Activated effector memory CD4-positive, alpha-beta T cell treated with Interleukin-2 at 50 U/mL for 16 hours (primary cell): Measurements from ENCODE around the gene FRMD6.

ENCODE experiments used
- DNase-seq: peaks from one replicate; pipeline ENCODE4 v3.0.0-alpha.2; 2020

FRMD6 gene

DNA sequence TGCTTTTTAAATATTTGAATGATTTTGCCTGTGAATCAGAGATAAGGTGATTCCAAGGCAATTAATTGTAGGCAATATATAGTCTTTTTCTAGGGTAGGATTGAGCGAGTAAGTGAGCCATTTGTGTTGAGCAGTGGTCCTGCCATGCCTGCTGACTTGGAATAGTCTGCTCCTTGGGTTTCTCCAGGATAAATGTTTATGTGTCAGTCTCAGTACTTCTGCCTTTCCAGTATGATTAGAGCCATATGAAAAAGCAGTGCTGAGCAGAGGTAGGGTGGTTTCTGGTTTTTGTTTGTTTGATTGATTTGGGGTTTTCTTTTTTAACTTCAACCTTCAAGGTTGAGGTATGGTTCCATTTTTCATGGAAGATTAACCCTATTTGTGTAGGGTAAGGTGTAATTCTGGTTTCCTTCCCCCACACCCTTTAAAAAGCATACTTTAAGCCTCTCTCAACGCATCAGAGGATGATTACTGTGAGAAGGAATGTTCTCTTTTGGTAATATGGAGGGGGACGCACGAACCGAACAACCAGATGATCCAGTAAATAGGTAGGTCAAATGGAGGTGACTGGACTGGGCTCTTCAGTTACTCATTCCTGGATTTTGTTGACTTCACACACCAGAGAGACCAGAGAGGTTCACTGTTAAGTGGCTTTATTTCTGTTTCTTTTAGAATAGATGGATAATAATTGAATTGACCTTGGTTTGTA is 22.7 kb downstream of the FRMD6 start:
- DNase-seq, result no peak

DNA sequence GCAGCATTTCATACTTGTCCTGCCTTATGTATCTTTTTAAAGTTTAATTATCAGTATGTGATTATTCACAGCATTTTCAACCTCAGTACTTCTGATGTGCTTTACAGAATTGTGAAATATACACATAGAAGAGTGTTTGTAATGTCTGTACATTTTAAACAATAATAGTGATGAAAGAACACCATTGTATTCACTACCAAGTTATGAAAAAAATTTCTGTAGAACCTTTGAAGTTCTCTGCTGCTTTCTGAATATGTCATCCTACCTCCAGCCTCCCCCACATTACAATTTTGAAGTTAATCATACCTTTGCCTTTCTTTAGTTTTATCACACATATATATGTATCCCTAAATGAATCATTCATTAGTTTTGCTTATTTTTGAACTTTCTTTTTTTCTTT is 24.8 kb downstream of the FRMD6 start:
- DNase-seq, result no peak

DNA sequence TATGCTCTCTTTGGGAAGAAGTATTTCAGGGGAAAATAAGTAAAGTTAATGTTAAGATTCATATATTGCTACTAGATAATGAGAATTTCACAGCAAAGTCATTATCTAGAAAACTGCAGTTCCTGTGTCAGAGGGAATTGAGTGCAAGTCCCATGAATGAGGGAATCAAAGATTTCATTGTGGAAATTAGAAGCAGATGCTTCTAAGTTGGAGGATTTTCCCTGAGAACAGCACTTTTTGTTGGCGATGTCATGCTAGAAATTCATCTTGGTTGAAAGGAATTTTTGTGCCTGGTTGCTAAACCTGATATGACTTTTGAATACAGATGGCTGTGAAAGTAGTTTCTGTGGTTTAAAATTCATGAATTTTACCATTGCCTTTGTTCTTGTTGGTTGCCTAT is 25.6 kb downstream of the FRMD6 start:
- DNase-seq, result no peak

DNA sequence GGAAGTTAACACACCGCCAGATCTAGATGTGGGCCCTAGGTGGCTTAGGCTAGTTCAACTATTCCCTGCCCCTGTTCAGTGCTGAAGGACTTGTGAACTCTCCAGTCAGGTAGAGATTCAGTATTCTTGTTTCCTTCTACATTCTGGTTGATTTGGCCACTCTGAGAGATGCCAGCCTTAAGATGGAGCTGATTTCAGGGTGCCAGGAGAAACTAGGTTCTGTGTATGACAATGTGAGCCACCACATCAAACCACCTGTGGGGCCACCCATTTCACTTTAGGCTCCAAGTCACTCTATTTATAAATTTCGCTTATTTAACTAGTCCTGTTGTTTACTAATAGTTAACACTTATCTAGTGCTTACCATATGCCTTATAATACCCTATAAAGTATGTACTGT is 26.0 kb downstream of the FRMD6 start:
- no peak for DNase-seq

DNA sequence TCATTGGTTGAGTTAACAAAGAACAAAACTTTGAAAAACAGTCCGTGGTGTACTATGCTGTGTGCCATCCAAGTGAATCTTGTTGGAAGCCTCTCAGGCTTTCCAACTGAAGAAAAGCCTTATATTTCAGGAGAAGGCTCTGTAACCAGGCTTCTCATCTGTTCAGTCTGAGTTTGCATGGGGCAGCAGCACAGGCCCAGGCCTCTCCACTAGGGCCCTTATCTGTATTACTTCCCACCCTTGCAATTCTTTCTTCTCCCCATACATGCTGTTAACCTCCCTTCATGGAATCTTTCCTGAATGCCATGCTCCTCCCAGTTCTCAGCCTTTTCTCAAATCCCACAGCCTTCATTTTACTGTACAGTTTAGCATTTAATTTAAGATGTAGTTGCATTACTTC is 28.3 kb downstream of the FRMD6 start:
- no peak for DNase-seq

DNA sequence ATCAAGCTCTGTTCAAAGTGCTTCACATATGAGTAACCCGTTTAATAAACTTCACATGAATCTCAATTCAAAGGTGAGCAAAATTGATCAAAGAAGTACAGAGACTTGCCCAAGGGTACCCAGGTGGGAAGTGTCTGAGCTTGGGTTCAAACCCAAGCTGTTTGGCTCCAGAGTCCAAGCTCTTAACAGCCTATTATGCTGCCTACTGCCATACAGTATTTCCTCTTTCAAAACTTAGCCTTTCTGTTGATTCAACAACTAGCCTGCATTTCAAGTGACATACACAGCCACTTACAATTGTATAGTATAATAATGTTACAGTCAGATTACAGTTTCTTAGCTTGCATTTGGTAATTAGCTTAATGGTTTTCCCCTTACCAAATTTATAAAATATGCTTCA is 29.7 kb downstream of the FRMD6 start:
- no peak for DNase-seq

DNA sequence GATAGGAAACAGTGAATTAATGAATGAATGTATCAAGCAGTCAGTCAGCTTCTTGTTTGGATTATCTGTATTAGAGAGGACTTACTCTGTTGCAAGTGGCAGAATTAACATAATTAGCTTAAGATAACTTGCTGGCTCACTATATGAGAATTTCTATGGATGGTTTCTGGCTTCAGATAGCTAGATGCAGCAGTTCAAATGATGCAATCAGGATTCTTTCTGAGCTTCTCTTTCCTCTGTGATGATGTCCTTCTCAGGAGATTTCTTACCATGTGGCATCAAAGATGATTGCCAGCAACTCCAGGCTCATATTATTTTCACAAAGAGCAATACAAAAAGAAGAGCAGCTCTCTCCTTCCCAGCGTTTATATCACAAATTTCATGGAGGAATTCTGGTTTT is 30.7 kb downstream of the FRMD6 start:
- no peak for DNase-seq

DNA sequence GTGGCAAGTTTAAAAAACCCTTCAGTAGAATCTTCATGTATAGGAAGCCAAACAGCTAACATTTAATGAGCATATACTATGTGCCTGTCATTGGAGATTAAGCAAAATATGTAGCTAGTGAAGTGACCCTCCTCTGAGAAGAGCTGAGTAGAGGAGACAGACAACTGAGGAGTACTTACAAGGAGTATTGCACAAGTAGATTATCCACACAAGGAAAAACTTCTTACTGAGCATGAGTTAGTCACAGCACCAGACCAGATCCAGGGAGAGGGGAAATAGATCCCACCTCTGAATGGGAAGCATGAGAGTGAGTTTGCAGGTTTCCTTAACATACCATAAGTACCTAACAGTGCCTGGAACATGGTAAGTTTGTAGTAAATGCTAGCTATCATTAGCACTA is 33.0 kb downstream of the FRMD6 start:
- no peak for DNase-seq

DNA sequence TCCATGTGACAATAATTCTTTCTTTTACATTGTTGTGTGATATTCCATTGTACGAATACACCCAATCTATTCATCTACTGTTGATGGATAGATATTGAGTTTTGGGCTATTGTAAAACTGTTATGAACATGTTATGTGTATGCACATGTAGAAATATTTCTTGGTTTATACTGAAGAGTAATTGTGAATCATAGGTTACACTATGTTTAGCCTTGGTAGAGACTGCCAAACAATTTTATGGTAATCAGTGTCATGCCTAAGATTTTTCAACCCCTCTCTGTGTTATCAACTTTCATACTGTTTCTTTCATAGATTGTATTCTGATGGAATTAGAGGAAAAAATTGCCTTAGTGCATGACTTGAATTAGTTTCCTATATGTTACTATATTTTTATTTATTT is 39.5 kb downstream of the FRMD6 start:
- DNase-seq, result no peak

DNA sequence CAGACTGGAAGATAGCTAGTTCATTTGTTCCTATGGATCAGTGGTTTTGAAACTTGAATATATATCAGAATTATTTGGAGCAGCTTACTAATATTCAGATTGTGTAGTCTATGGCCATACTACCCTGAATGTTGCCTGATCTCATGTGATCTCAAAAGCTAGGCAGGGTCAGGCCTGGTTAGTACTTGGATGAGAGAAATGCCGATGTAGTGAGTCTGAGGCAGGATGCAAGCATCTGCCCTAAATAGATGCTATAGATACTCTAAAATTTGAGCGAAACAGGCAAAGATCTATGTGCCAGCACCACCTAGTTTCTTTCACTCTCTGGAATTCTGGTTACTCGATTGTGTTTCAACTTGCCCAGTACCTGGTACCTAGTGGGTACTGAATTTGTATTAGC is 40.9 kb downstream of the FRMD6 start:
- no peak for DNase-seq

DNA sequence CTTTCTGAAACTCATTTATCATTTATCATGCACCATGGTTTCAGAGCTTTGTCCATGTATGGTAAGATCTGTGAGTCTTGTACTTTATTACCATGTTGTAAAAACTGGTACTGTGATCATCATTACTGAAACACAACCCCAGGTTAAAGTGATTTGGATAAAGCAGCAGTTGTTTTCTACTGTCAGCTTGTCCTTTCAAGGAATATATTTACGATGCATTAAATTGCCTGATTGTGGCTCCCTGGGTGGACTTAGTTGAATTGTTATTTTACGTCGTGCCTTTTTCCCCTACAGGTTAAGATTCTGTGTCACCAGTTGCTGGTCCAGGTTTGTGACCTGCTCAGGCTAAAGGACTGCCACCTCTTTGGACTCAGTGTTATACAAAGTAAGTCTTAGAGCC is 46.1 kb downstream of the FRMD6 start:
- no peak for DNase-seq

DNA sequence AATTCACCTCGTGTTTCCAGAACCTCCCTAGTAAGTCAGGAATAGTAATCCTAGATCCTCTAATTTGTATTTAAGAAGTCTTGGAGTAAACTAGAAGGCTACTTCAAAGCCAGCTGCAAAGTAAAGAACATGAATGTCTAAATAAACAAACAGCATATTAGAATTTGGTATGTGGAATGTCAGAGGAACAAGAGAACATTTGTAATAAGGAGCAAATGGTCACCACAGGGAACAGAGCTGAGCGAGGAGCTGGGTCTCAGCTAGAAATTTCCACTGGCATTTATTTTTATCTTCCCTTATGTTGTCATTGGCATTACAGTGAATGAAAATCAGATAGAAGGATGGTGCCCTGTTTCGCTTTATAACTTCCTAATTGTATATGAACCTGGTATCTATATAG is 50.2 kb downstream of the FRMD6 start:
- no peak for DNase-seq

DNA sequence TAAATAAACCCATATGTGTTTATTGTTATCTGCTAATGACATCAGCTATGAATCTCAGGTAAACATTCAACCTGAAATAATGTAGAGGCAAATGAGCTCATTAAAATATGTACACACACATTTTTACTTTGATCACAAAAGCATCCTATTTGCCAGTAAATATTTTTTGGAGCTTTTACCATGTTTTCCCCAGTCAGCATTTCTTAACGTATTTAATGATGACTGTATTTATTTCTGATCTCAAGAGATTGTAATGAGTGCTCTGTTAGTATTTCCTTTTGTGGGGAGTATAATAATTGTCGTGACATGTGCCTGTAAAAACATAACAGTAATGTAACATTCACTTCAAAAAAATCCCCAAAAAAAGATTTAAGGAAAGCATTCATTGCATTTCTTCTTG is 52.1 kb downstream of the FRMD6 start:
- no peak for DNase-seq

DNA sequence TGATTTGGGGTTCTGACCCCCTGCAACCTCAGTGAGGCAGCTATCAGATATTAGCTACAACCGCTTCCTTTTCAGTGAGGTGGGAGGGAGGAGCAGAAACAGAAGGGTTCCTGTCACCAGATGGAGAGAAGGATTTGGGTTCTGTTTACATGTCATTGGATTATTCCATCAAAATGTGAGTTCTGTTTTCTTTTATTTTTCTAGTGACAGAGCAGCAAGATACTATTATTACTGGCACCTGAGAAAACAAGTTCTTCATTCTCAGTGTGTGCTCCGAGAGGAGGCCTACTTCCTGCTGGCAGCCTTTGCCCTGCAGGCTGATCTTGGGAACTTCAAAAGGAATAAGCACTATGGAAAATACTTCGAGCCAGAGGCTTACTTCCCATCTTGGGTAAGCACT is 52.8 kb downstream of the FRMD6 start:
- no peak for DNase-seq

DNA sequence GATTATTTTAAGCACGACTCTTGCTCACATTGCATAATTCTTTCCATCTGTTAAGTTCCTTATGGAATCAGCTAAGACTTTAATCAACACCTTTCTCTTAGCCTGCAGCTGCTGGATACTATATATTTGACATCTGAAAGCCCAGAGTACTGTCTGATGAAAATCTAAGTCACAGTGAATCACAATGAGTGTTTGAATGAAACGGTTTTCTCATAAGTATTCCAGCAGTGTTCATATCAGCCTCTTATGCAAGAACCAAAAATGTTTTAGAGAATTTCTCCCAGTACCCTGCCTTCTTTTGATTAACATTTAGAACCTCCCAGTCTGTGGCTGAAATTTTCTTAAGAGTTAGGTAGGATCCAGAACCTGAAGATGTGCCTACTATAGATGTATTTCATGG is 55.6 kb downstream of the FRMD6 start:
- DNase-seq, result no peak

DNA sequence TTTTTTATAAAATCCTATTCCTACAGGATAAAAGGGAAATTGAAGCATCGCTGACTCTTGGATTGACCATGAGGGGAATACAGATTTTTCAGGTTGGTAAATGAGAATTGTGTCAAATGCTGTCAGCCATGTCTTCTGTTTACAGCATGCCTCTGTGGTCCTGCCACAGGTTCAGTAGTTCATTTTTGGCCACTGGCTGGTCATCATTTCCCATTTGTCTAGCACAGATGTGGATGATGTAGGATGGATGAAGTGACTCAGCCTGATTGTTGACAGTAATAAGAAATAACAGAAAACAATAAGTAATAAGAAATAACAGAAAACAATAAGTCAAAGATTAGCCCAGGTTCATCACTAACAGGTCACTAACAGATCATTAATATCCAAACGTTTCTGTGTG is 59.8 kb downstream of the FRMD6 start:
- no peak for DNase-seq

DNA sequence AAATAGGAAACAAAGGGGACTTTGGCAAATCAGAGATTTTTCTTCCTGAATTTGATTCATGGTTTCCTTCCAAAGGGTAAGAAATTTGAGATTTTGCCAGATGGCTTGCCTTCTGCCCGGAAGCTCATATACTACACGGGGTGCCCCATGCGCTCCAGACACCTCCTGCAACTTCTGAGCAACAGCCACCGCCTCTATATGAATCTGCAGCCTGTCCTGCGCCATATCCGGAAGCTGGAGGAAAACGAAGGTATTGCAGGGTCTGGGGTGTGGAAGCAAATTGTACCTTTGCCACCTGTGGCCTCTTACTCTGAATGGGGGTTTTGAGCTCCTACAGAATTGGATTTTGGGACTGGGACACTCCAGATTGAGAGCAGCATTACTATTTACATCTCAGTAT is 63.5 kb downstream of the FRMD6 start:
- no peak for DNase-seq

DNA sequence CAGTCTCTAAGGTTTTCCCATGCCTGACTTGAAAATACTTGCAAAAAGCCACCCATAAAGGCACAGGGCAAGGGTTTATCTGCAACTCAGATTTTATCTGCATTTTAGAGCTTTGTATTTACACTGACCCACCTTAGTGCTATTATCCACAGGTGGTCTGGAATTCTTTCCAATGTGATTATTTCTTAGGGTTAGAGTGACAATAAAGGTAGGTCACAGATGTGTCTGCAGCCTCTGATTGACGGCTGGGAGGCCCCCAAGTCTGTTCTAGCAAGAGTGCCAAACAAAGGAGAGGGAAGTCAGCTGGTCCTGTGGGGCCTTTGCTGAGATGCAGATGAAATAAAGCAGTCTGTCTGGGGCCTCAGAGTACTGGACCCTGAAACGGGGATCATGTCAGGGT is 64.0 kb downstream of the FRMD6 start:
- no peak for DNase-seq

DNA sequence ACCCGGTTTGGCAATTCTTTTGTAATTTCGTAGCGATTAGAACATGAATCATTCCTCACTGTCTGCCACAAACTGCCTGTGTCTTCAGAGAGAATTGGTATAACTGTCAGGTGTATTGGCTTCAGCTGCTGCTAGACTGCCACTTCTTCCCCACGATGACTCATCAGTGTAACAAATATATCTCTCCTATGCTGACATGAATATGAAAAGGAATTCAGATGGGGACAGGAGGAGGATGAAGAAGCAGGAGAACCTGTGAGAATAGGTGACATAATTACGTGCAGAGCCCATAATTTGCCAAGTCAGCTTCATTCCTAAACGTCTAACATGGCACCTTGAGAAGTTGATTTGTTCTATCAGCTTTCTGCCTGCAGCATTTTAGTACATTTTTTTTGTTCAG is 64.9 kb downstream of the FRMD6 start:
- no peak for DNase-seq

DNA sequence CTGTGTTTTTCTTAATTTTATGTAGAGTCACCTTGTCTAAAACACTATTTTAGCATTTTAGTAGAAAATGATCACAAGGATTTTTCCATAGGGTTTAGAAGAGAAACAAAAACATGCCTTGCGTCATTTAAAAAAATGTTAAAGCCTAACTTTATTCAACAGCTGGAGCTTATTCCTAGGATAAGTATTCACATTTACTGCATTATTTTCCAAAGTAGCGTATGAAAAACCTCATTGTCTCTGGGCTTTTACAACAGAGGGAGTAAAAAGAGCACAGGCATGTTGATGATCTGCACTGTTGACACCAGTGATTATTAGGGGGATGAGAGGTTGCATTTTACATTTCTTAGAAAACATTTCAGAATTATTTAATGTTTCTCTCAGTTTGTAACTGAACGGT is 66.1 kb downstream of the FRMD6 start:
- no peak for DNase-seq

DNA sequence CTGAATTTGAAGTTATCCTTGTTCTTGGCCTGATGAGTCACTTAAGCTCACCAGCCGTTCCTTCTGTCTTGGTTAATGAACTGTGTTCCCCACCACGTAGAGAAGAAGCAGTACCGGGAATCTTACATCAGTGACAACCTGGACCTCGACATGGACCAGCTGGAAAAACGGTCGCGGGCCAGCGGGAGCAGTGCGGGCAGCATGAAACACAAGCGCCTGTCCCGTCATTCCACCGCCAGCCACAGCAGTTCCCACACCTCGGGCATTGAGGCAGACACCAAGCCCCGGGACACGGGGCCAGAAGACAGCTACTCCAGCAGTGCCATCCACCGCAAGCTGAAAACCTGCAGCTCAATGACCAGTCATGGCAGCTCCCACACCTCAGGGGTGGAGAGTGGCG is 68.2 kb downstream of the FRMD6 start:
- DNase-seq, result no peak

DNA sequence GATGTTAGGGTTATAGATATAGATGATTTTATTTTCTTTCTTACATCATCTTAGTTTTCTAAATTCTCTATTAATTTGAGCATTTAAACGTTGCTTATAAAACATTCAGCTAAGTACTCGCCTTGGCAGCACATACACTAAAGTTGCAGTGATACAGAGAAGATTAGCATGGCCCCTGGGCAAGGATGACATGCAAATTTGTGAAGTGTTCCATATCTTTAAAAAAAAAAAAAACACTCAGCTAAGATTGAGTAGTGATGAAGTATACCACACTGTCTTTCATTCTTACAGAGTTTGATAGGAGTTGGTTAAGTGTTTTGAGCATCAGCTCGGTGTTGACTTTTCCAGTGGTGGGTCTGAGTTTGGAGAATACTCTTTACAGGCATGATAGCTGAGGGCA is 72.3 kb downstream of the FRMD6 start:
- DNase-seq, result no peak

DNA sequence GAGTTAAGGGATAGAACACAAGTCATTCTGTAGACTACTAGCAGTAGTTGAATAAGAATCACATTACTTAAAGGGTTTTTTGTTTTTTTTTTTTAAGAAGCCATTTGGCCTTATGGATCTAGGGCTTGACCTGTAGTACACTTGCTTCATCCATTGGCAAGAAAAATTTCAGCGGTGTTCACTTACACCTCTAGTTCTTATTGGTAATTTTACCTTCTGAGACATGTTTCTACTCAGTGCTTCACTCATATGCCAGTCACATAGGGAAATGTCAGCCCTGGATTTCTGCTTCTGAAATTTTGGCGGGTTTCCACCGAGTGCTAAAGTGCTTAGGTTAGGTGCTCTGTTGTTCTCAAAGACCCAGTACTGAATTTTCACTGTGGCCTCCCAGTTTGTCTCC is 72.9 kb downstream of the FRMD6 start:
- no peak for DNase-seq

DNA sequence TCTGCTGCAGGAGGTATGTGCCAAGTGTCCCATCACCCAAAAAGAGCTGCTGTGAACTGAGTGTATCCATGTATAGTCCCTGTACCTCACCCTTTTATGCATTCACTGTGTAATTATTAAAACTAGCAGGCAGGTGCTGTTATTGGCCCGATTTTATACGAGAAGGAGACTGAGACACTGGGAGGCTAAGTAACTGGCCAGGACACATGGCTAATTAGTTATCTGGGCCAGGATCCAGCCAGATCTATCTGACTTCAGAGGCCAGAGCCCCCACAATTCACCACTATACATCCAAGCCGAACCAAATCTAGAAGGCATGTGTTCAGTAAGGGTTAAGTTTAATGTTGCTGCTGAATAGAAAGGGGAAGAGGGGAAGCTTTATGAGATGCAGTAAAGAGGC is 73.4 kb downstream of the FRMD6 start:
- DNase-seq, result no peak

DNA sequence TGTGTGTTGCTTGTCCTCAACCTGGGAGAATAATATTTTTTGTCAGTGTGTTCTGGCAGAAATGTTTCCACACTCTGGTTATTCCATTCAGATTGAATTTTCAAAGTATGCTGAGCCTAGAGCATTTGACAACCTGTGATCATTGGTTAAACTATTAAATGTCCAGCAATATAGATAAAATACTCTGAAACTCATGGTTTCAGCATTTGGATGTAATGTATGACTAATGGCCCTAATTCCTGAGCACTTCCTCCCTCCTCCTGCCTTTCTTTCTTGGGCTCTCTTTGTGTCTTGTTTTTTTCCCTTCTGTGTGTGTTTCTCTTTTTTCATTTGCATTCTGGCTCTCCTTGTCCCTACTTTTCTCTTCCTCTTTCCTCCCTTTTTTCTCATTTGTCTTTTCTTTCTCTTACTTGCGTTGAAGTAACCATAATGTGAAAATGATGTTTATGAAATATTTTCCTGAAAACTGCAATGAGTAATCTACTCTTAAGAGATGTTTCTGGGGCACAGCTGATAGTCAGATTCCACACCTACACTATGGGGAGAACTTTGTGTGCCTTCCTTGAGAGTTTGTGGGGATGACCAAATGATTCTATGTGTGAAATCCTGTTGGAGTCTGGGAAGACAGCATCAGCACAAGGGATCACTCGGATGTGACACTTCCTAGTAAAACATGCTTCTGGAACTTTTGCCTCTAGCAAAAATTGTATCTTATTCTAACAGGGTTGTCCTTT is 74.6 kb downstream of the FRMD6 start:
- DNase-seq, result no peak
